GM12878 (cell line): Measurements from ENCODE around the gene UBR3. TPM values are rescaled to one million over a fixed set of nuclear protein-coding genes. Genes with fewer than 3 reads are reported as not detected.

Source experiments
- ATAC-seq: fragments of 200-7000 bp; cut with Tn5 transposase; 3 replicates; pipeline ENCODE4 v1.9.1; 2020; ENCODE audit warnings: mild to moderate bottlenecking, moderate library complexity
- BruUV-seq: library from RNA; stranded (reverse); fragments of 400-500 nt; replicated peaks from 2 replicates; lab custom pipeline; 2021; lab: Mats Ljungman, UMichigan
- CTCF ChIA-PET: fragments of 300-600 bp; sonication (Branson Sonifier 250); formaldehyde crosslinking; extraction: SDS; loops from one replicate; lab custom pipeline; 2021; ENCODE audit warnings: inconsistent platforms; lab: Yijun Ruan, JAX
- POLR2A ChIA-PET: fragments of 350-600 bp; formaldehyde crosslinking; extraction: SDS; loops from one replicate; lab custom pipeline; 2021; ENCODE audit warnings: inconsistent platforms; lab: Charles Lee
- RAD21 ChIA-PET: fragments of 300-600 bp; sonication (Branson Sonifier 250); formaldehyde crosslinking; loops from one replicate; lab custom pipeline; 2023; ENCODE audit warnings: antibody characterized with exemption; ENCODE audit not compliant: unreplicated experiment; lab: Charles Lee
- SMC1A ChIA-PET: fragments of 300-600 bp; sonication (Branson Sonifier 250); formaldehyde crosslinking; loops from one replicate; lab custom pipeline; 2023; ENCODE audit not compliant: unreplicated experiment, uncharacterized antibody; lab: Charles Lee
- DNase-seq: peaks from one replicate; pipeline ENCODE4 v3.0.0-alpha.2; 2011; ENCODE audit warnings: low read depth, low spot score
- FAIRE-seq: peaks from 3 replicates; lab custom pipeline; 2011; peaks lifted over from hg19 to GRCh38; lab: Jason Lieb, UNC
- H2AFZ ChIP-seq: 2 replicates; pipeline ENCODE4 v1.6.0; 2011; ENCODE audit warnings: low read depth, low read length, control low read depth; ENCODE audit not compliant: control insufficient read depth
- H3K27ac ChIP-seq: 2 replicates; pipeline ENCODE4 v1.5.1; 2011; ENCODE audit warnings: control low read depth; ENCODE audit not compliant: control insufficient read depth, insufficient read depth
- H3K27me3 ChIP-seq, 2 experiments: replicated peaks in 1 of 2; 2 replicates each; pipeline versions ENCODE4 v1.6.0 to v1.6.1; 2011; ENCODE audit warnings: low read length in 1 of 2; ENCODE audit not compliant: control insufficient read depth in 2 of 2, insufficient read depth in 2 of 2
- H3K36me3 ChIP-seq, 2 experiments: 2 replicates each; pipeline ENCODE4 v1.5.1; 2011; ENCODE audit warnings: low read length in 1 of 2; ENCODE audit not compliant: control insufficient read depth in 2 of 2, insufficient read depth in 2 of 2
- H3K4me1 ChIP-seq: 2 replicates; pipeline ENCODE4 v1.6.1; 2011; ENCODE audit warnings: mild to moderate bottlenecking, low read length, moderate library complexity, mixed read lengths; ENCODE audit not compliant: control insufficient read depth, insufficient read depth
- H3K4me2 ChIP-seq: 2 replicates; pipeline ENCODE4 v1.6.0; 2011; ENCODE audit warnings: control low read depth; ENCODE audit not compliant: control insufficient read depth, insufficient read depth
- H3K4me3 ChIP-seq: fragments of 200-600 bp; sonication (generic); 2 replicates; pipeline ENCODE4 v1.5.1; 2016
- H3K79me2 ChIP-seq: 2 replicates; pipeline ENCODE4 v1.6.0; 2011; ENCODE audit warnings: low read length; ENCODE audit not compliant: control insufficient read depth, insufficient read depth
- H3K9ac ChIP-seq: 2 replicates; pipeline ENCODE4 v1.8.0; 2011; ENCODE audit warnings: low read length, control low read depth, mixed read lengths; ENCODE audit not compliant: control insufficient read depth, insufficient read depth
- H3K9me3 ChIP-seq: replicated peaks from 3 replicates; pipeline ENCODE4 v1.5.1; 2011; ENCODE audit warnings: mild to moderate bottlenecking, low read length; ENCODE audit not compliant: control insufficient read depth, insufficient read depth
- H4K20me1 ChIP-seq: 2 replicates; pipeline ENCODE4 v1.6.0; 2011; ENCODE audit not compliant: control insufficient read depth, insufficient read depth
- CHD1 ChIP-seq: IDR thresholded peaks from 2 replicates; pipeline ENCODE4 v1.6.1; 2012; ENCODE audit warnings: low read depth, low read length, improper control_type of control experiment
- CHD4 ChIP-seq: fragments of 200-600 bp; sonication (generic); IDR thresholded peaks from 2 replicates; pipeline ENCODE4 v1.6.1; 2016; ENCODE audit warnings: mild to moderate bottlenecking
- FOS ChIP-seq: IDR thresholded peaks from 3 replicates; pipeline ENCODE4 v1.6.1; 2011; ENCODE audit warnings: borderline replicate concordance; ENCODE audit not compliant: insufficient read length; ENCODE audit errors: extremely low read depth
- GATAD2B ChIP-seq: fragments of 450-650 bp; conservative IDR thresholded peaks from 2 replicates; pipeline ENCODE4 v1.6.1; 2017; ENCODE audit warnings: low read depth, mild to moderate bottlenecking, moderate library complexity
- IRF4 ChIP-seq: IDR thresholded peaks from 2 replicates; pipeline ENCODE4 v1.6.1; 2011; ENCODE audit warnings: low read depth, low read length
- KDM1A ChIP-seq: fragments of 200-600 bp; sonication (generic); IDR thresholded peaks from 2 replicates; pipeline ENCODE4 v1.6.1; 2016; ENCODE audit warnings: borderline replicate concordance
- MEF2A ChIP-seq: IDR thresholded peaks from 2 replicates; pipeline ENCODE4 v1.6.1; 2011; ENCODE audit warnings: low read depth, mild to moderate bottlenecking, low read length, moderate library complexity; ENCODE audit not compliant: insufficient read depth
- MXI1 ChIP-seq: fragments of 150-350 bp; IDR thresholded peaks from 2 replicates; pipeline ENCODE4 v1.6.1; 2011; ENCODE audit warnings: low read depth, mild to moderate bottlenecking, inconsistent platforms, low read length, improper control_type of control experiment
- NFIC ChIP-seq: IDR thresholded peaks from 2 replicates; pipeline ENCODE4 v1.6.1; 2012; ENCODE audit warnings: low read depth, mild to moderate bottlenecking, inconsistent platforms, low read length, moderate library complexity
- PBX3 ChIP-seq: IDR thresholded peaks from 2 replicates; pipeline ENCODE4 v1.6.1; 2011; ENCODE audit warnings: mild to moderate bottlenecking, low read depth, low read length, moderate library complexity; ENCODE audit not compliant: insufficient replicate concordance
- PKNOX1 ChIP-seq: fragments of 450-650 bp; IDR thresholded peaks from 2 replicates; pipeline ENCODE4 v1.6.1; 2016; ENCODE audit warnings: mild to moderate bottlenecking
- POLR2AphosphoS2 ChIP-seq: IDR thresholded peaks from 2 replicates; pipeline ENCODE4 v1.6.1; 2011; ENCODE audit warnings: low read depth, mild to moderate bottlenecking, low read length, improper control_type of control experiment, moderate library complexity
- RAD21 ChIP-seq: IDR thresholded peaks from 2 replicates; pipeline ENCODE4 v1.6.1; 2011; ENCODE audit warnings: mild to moderate bottlenecking, low read depth, low read length, moderate library complexity; ENCODE audit not compliant: insufficient read depth
- RELA ChIP-seq: fragments of 450-650 bp; IDR thresholded peaks from 2 replicates; pipeline ENCODE4 v1.8.0; 2014; ENCODE audit warnings: borderline replicate concordance; ENCODE audit not compliant: partially characterized antibody
- SIN3A ChIP-seq: IDR thresholded peaks from 2 replicates; pipeline ENCODE4 v1.6.1; 2012; ENCODE audit warnings: low read depth, low read length, improper control_type of control experiment
- SPI1 ChIP-seq: IDR thresholded peaks from 2 replicates; pipeline ENCODE4 v1.6.1; 2011; ENCODE audit warnings: low read depth, mild to moderate bottlenecking, low read length, moderate library complexity, borderline replicate concordance; ENCODE audit not compliant: insufficient read depth
- STAT1 ChIP-seq: fragments of 450-650 bp; conservative IDR thresholded peaks from 2 replicates; pipeline ENCODE4 v1.6.1; 2014; ENCODE audit warnings: antibody characterized with exemption, mild to moderate bottlenecking
- ZNF274 ChIP-seq: IDR thresholded peaks from one replicate; pipeline ENCODE4 v1.8.0; 2011; ENCODE audit not compliant: insufficient read length, insufficient read depth
- WGBS: methylation state at CpG from one replicate; pipeline ENCODE4 v1.1.6; 2016; ENCODE audit warnings: low lambda C conversion rate; ENCODE audit not compliant: insufficient replicate concordance, insufficient coverage; ENCODE audit errors: missing lambda C conversion rate; 5-methylcytosine and 5-hydroxymethylcytosine counted together
- in situ Hi-C: fragments of 300-500 bp; cut with MboI; formaldehyde crosslinking; loops from 9 replicates; pipeline ENCODE4 v1.14.3; 2018; ENCODE audit warnings: mixed read lengths
- intact Hi-C: fragments of 100-400 bp; cut with micrococcal nuclease; formaldehyde crosslinking; loops from one replicate; pipeline ENCODE4 v1.14.2; 2022; ENCODE audit not compliant: unreplicated experiment
- polyA plus RNA-seq, 11 experiments: library from polyadenylated mRNA; depleted of rRNA in 4 of 11; unstranded in 6 of 11; stranded (reverse) in 5 of 11; fragments of >200 nt; fragmentation: Nextera tagmentation in 4 of 11; fragmentation: Illumina TruSeq in 1 of 11; extraction: Ambion mirVana in 4 of 11; extraction: Trizol in 1 of 11; gene quantifications; 1 replicate in 1 of 11; 2 replicates in 10 of 11; pipeline versions ENCODE4 v1.2.1 to v1.2.3, GENCODE V29; 2011 to 2016; ENCODE audit warnings: inconsistent platforms in 2 of 11, missing spikeins in 2 of 11, low read depth in 1 of 11
- total RNA-seq, 4 experiments: library from RNA; depleted of rRNA in 3 of 4; stranded (reverse); fragments of >200 nt in 3 of 4; fragmentation: Illumina TruSeq in 1 of 4; extraction: Trizol in 1 of 4; gene quantifications; 2 replicates each; pipeline versions ENCODE4 v1.2.1 to v1.2.3, GENCODE V29; 2013 to 2021

Gene UBR3
- total and polyA plus RNA-seq, 10 of the 15 experiments (the other 5 are each of a cell fraction or from before 2014, with no cell fraction given), result 3.8 to 22.9 (median 11.2) TPM

GRCh38 chr2:170063456-170064235 is 236.4 kb downstream of the UBR3 start:
- FAIRE-seq (no peak), DNase-seq (no peak), ATAC-seq (no peak)
- intact Hi-C loops (no loop called here), in situ Hi-C loops (no loop called here)
- Histone ChIP-seq H3K27ac (no peak overlapping the region), H3K79me2 (no peaks in the 10 kb centered on the region), H3K4me2 (no peak overlapping the region), H3K4me3 (no peak overlapping the region), H2AFZ (no peak overlapping the region), H3K4me1 (no peaks in the 10 kb centered on the region), H3K36me3 (peaks cover 0 to 4% of the 10 kb centered on the region in 2 experiments; a peak in 1 of 4 replicates), H3K9ac (no peak overlapping the region), H3K27me3 (no peaks in the 10 kb centered on the region), H3K9me3 (no peaks in the 10 kb centered on the region), H4K20me1 (no peaks in the 10 kb centered on the region)
- no peak for TF ChIP-seq MXI1
- no peak for TF ChIP-seq STAT1
- TF ChIP-seq IRF4, result no peak
- TF ChIP-seq PBX3, result no peak
- TF ChIP-seq MEF2A, result no peak
- no peak for TF ChIP-seq SPI1
- no peak for TF ChIP-seq GATAD2B
- no peak for TF ChIP-seq RELA
- TF ChIP-seq POLR2AphosphoS2, result no peak
- no peak for TF ChIP-seq SIN3A
- TF ChIP-seq CHD1, result no peak
- no peak for TF ChIP-seq RAD21
- TF ChIP-seq NFIC, result no peak
- TF ChIP-seq PKNOX1, result no peak
- TF ChIP-seq KDM1A, result no peak
- no peak for TF ChIP-seq CHD4
- no peak for TF ChIP-seq ZNF274
- no peak for TF ChIP-seq FOS
- ChIA-PET SMC1A (interaction anchor here (1.5 kb wide), 1 partner anchor 21 kb away, joined by 3 read pairs; no protein-coding TSS in a partner anchor), RAD21 (interaction anchor here (0.6 kb wide), 1 partner anchor 150 kb away, joined by 4 read pairs; no protein-coding TSS in a partner anchor), POLR2A (no interaction called here), CTCF (no interaction called here)
- BruUV-seq, result no TSS peak
- WGBS, result 96% methylated on average over 2 of the region's 2 CpGs
